ENCODE data around the gene RHOXF2.
A peak's percentile ranks its signal among the peaks of the same experiment; 100 is the strongest.

RHOXF2 gene

GRCh38 chrX:120205816-120206753, 47.7 kb downstream of the RHOXF2 start:
- no peak for DNase-seq

GRCh38 chrX:120207009-120207605, 48.7 kb downstream of the RHOXF2 start:
- DNase-seq: no peak

GRCh38 chrX:120213438-120214265, 55.2 kb downstream of the RHOXF2 start:
- DNase-seq: peak; percentile 37

Data from CD4-positive, alpha-beta T cell treated with Interleukin-15 for 1 hour (primary cell).